ENCODE data around the gene ARVCF. TPM values are rescaled to one million over a fixed set of nuclear protein-coding genes. Genes with fewer than 3 reads are reported as not detected.
A peak's percentile ranks its signal among the peaks of the same experiment; 100 is the strongest.

Gene ARVCF
- total and polyA plus RNA-seq, 9 of the 15 experiments (the other 6 are each of a cell fraction or from before 2014, with no cell fraction given): 0.03 to 97.4 (median 15.6) TPM

DNA sequence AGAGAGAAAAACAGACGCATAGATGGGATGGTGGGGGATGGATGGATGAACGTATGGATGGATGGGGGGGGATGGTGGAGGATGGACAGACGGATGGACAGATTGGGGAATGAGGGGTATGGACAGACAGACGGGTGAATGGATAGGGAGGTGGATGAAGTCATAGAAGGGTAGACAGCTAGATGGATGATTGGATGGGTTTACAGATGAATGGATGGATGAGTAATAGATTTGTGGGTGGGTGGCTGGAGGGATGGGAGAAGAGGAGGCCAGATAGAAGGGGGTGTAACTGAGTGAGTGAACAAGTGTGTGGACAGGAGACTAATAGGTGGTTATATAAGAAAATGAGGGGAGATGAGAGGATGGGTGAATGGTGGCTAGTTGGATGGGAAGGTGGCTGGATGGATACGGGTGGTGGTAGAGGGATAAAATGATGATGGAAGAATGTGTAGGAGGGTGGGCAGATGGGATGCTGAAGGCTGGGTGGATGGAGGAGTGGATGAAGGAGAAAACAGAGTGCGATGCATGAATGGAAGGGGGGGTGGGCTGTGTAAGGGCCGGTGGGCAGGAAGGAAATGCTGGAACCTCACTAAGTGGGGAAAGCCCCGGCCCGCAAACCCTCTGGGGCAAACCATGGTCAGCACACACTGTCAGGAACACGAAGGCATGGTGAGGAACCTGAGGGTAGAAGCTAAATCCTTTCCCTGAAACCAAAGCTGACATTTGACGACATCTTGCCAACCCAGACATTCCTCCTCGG, 21.6 kb downstream of the ARVCF start (continued):
- TF ChIP-seq, protein P1, sequence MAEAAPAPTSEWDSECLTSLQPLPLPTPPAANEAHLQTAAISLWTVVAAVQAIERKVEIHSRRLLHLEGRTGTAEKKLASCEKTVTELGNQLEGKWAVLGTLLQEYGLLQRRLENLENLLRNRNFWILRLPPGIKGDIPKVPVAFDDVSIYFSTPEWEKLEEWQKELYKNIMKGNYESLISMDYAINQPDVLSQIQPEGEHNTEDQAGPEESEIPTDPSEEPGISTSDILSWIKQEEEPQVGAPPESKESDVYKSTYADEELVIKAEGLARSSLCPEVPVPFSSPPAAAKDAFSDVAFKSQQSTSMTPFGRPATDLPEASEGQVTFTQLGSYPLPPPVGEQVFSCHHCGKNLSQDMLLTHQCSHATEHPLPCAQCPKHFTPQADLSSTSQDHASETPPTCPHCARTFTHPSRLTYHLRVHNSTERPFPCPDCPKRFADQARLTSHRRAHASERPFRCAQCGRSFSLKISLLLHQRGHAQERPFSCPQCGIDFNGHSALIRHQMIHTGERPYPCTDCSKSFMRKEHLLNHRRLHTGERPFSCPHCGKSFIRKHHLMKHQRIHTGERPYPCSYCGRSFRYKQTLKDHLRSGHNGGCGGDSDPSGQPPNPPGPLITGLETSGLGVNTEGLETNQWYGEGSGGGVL (CRISPR knock-in tag; IDR thresholded peaks at IDR 0.05): no peak
- no peak for TF ChIP-seq MAFF (IDR thresholded peaks at IDR 0.05; ENCODE audit: low read length)
- peak; percentile 86; the same call in 1 of the 2 replicates for TF ChIP-seq OTX1 (CRISPR knock-in tag; IDR thresholded peaks at IDR 0.05)
- TF ChIP-seq SLC30A9 (CRISPR knock-in tag; IDR thresholded peaks at IDR 0.05): no peak
- peak; percentile 32; the same call in 1 of the 2 replicates for TF ChIP-seq PHB2 (IDR thresholded peaks at IDR 0.05; ENCODE audit: low read depth)
- peak; percentile 4 for TF ChIP-seq NCOA4 (IDR thresholded peaks at IDR 0.05; ENCODE audit: partially characterized antibody)
- TF ChIP-seq U2AF1 (optimal IDR thresholded peaks at IDR 0.05; ENCODE audit: low read depth, low read length): no peak
- TF ChIP-seq, protein P2, sequence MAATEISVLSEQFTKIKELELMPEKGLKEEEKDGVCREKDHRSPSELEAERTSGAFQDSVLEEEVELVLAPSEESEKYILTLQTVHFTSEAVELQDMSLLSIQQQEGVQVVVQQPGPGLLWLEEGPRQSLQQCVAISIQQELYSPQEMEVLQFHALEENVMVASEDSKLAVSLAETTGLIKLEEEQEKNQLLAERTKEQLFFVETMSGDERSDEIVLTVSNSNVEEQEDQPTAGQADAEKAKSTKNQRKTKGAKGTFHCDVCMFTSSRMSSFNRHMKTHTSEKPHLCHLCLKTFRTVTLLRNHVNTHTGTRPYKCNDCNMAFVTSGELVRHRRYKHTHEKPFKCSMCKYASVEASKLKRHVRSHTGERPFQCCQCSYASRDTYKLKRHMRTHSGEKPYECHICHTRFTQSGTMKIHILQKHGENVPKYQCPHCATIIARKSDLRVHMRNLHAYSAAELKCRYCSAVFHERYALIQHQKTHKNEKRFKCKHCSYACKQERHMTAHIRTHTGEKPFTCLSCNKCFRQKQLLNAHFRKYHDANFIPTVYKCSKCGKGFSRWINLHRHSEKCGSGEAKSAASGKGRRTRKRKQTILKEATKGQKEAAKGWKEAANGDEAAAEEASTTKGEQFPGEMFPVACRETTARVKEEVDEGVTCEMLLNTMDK (IDR thresholded peaks at IDR 0.05; ENCODE audit: borderline replicate concordance, insufficient read depth, low read depth, low read length, poor library complexity, severe bottlenecking): no peak
- TF ChIP-seq ZBTB8A (IDR thresholded peaks at IDR 0.05; ENCODE audit: partially characterized antibody): no peak
- peak; percentile 97; the same call in 1 of the 2 replicates for TF ChIP-seq LARP7 (IDR thresholded peaks at IDR 0.05)
- peak; percentile 34 for TF ChIP-seq POLR2B (IDR thresholded peaks at IDR 0.05; ENCODE audit: low read depth, partially characterized antibody)
- TF ChIP-seq ZNF124 (CRISPR knock-in tag; IDR thresholded peaks at IDR 0.05): no peak
- TF ChIP-seq CBFA2T3 (IDR thresholded peaks at IDR 0.05): peak; percentile 80
- no peak for TF ChIP-seq TRIM28 (IDR thresholded peaks at IDR 0.05)
- 0 out of 2 replicates have a peak, but pooled peaks have one; percentile 29 for TF ChIP-seq MEF2D (tag; conservative IDR thresholded peaks at IDR 0.05; ENCODE audit: low read depth)
- TF ChIP-seq ARNT (IDR thresholded peaks at IDR 0.05): no peak
- TF ChIP-seq SRSF9 (IDR thresholded peaks at IDR 0.05; ENCODE audit: borderline replicate concordance, low read depth, low read length): no peak
- TF ChIP-seq, protein P3, sequence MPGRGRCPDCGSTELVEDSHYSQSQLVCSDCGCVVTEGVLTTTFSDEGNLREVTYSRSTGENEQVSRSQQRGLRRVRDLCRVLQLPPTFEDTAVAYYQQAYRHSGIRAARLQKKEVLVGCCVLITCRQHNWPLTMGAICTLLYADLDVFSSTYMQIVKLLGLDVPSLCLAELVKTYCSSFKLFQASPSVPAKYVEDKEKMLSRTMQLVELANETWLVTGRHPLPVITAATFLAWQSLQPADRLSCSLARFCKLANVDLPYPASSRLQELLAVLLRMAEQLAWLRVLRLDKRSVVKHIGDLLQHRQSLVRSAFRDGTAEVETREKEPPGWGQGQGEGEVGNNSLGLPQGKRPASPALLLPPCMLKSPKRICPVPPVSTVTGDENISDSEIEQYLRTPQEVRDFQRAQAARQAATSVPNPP (IDR thresholded peaks at IDR 0.05; ENCODE audit: borderline replicate concordance, insufficient read depth, insufficient read length): no peak
- TF ChIP-seq CHD1 (IDR thresholded peaks at IDR 0.05; ENCODE audit: low read length): no peak
- no peak for TF ChIP-seq PTBP1 (IDR thresholded peaks at IDR 0.05; ENCODE audit: low read depth, low read length)
- no peak for TF ChIP-seq CREM (IDR thresholded peaks at IDR 0.05; ENCODE audit: low read depth)

Data from K562 (cell line).